MM.1S (cell line): Measurements from ENCODE around the gene MRPL2.

ENCODE experiments used
- CTCF ChIP-seq: fragments of 300-600 bp; sonication (generic); IDR thresholded peaks from 2 replicates; pipeline ENCODE4 v1.5.1; 2016; ENCODE audit warnings: antibody characterized with exemption, low read length, mixed read lengths
- EZH2phosphoT487 ChIP-seq: fragments of 300-600 bp; sonication (generic); IDR thresholded peaks from 2 replicates; pipeline ENCODE4 v1.6.1; 2018; ENCODE audit warnings: antibody characterized with exemption, low read length

- TF ChIP-seq CTCF (no peak), EZH2phosphoT487 (no peak)
These were observed 19.5 kb upstream of the MRPL2 start for GRCh38 chr6:43078691-43079090.
